Endodermal cell (in vitro differentiated cells): Measurements from ENCODE around the gene MSL2. TPM values are rescaled to one million over a fixed set of nuclear protein-coding genes. Genes with fewer than 3 reads are reported as not detected.
"Not testable (repeated sequence)": the region's sequence is repeated elsewhere in the genome, so short reads cannot be mapped to it uniquely, and the experiment has no call there.

ENCODE experiments used
- DNase-seq: peaks from one replicate; pipeline ENCODE4 v3.0.0-alpha.2; 2017
- H3K27ac ChIP-seq: 2 replicates; pipeline ENCODE4 v1.5.1; 2013; ENCODE audit warnings: mild to moderate bottlenecking, low read depth, low read length, moderate library complexity
- H3K27me3 ChIP-seq: 2 replicates; pipeline ENCODE4 v1.6.1; 2013; ENCODE audit warnings: mild to moderate bottlenecking, low read length, moderate library complexity; ENCODE audit not compliant: insufficient read depth, control insufficient read depth, poor library complexity, severe bottlenecking
- H3K36me3 ChIP-seq: 2 replicates; pipeline ENCODE4 v1.7.0; 2013; ENCODE audit warnings: mild to moderate bottlenecking, low read length, moderate library complexity; ENCODE audit not compliant: control insufficient read depth, insufficient read depth
- H3K4me1 ChIP-seq: one replicate; pipeline ENCODE4 v1.7.0; 2013; ENCODE audit warnings: low read length; ENCODE audit not compliant: control insufficient read depth, insufficient read depth
- H3K4me3 ChIP-seq: 2 replicates; pipeline ENCODE4 v1.5.1; 2013; ENCODE audit warnings: mild to moderate bottlenecking, low read length, moderate library complexity
- H3K9ac ChIP-seq: 2 replicates; pipeline ENCODE4 v1.6.1; 2013; ENCODE audit warnings: mild to moderate bottlenecking, low read length, moderate library complexity; ENCODE audit not compliant: poor library complexity, severe bottlenecking; ENCODE audit errors: extremely low read depth
- H3K9me3 ChIP-seq: 2 replicates; pipeline ENCODE4 v1.6.1; 2013; ENCODE audit warnings: mild to moderate bottlenecking, low read length, moderate library complexity; ENCODE audit not compliant: control insufficient read depth
- H3K27ac Mint-ChIP-seq: 2 replicates; pipeline ENCODE4 v1.8.0; 2020; ENCODE audit warnings: mixed read lengths
- H3K27me3 Mint-ChIP-seq: 2 replicates; pipeline ENCODE4 v1.8.0; 2021; ENCODE audit warnings: mild to moderate bottlenecking, mixed read lengths; ENCODE audit not compliant: insufficient read depth
- H3K36me3 Mint-ChIP-seq: 2 replicates; pipeline ENCODE4 v1.8.0; 2020; ENCODE audit warnings: low read depth, mixed read lengths
- H3K4me1 Mint-ChIP-seq: 2 replicates; pipeline ENCODE4 v1.8.0; 2020; ENCODE audit warnings: mixed read lengths
- H3K4me3 Mint-ChIP-seq: 2 replicates; pipeline ENCODE4 v1.8.0; 2020; ENCODE audit warnings: mild to moderate bottlenecking, moderate library complexity, mixed read lengths
- H3K9me3 Mint-ChIP-seq: 2 replicates; pipeline ENCODE4 v1.8.0; 2020; ENCODE audit warnings: mild to moderate bottlenecking, mixed read lengths
- WGBS, 2 experiments: methylation state at CpG; one replicate each; pipeline versions ENCODE4 v1.1.5 to v1.1.7; 2013; ENCODE audit warnings: missing lambda C conversion rate in 2 of 2, mixed read lengths in 1 of 2; ENCODE audit not compliant: insufficient coverage in 1 of 2, insufficient read length in 1 of 2; 5-methylcytosine and 5-hydroxymethylcytosine counted together
- total RNA-seq, 2 donors: library from RNA; stranded (reverse); fragmentation: NEBNext Ultra II Directional in 1 of 2; extraction: Animal tissue kit (Norgen Biotek cat#: 25700) in 1 of 2; gene quantifications; 2 replicates in 1 of 2; 3 replicates in 1 of 2; pipeline ENCODE4 v1.2.1, GENCODE V29; 2021
- TF ChIP-seq, protein P1 (sequence below): fragments of 200-600 bp; sonication (generic); conservative IDR thresholded peaks from 2 replicates; pipeline ENCODE4 v1.5.0; 2021; ENCODE audit warnings: antibody characterized with exemption, mild to moderate bottlenecking

MSL2 gene
- total RNA-seq, 2 donors from 2014 or later, result 35.1 to 45.7 TPM

DNA sequence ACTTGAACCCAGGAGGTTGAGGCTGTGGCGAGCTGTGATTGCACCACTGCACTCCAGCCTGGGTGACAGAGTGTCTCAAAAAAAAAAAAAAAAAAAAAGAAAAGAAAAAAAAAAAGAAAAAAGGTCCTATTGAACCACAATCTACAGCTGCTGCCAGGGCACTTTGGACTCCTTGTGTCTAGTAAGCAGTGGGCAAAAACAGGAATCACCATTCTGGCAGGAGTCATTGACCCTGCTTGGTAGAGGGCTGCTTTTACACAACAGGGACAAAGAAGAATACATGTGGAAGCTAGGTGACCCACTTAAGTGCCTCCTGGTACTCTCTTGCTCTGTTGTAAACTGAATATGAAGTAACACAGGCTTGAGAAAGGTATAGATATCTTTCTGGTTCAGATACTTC lies 39.4 kb upstream of the MSL2 start:
- TF ChIP-seq, protein P1, sequence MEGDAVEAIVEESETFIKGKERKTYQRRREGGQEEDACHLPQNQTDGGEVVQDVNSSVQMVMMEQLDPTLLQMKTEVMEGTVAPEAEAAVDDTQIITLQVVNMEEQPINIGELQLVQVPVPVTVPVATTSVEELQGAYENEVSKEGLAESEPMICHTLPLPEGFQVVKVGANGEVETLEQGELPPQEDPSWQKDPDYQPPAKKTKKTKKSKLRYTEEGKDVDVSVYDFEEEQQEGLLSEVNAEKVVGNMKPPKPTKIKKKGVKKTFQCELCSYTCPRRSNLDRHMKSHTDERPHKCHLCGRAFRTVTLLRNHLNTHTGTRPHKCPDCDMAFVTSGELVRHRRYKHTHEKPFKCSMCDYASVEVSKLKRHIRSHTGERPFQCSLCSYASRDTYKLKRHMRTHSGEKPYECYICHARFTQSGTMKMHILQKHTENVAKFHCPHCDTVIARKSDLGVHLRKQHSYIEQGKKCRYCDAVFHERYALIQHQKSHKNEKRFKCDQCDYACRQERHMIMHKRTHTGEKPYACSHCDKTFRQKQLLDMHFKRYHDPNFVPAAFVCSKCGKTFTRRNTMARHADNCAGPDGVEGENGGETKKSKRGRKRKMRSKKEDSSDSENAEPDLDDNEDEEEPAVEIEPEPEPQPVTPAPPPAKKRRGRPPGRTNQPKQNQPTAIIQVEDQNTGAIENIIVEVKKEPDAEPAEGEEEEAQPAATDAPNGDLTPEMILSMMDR, result no peak
- DNase-seq, result no peak
- Mint-ChIP-seq H3K4me1 (peaks cover 27% of the 10 kb centered on the region), H3K9me3 (no peaks in the 10 kb centered on the region), H3K27me3 (peaks cover 9% of the 10 kb centered on the region), H3K27ac (no peak overlapping the region), H3K36me3 (no peaks in the 10 kb centered on the region), H3K4me3 (no peak overlapping the region)
- 94% methylated on average over 1 of the region's 1 CpG; no CpG with 5 or more reads in 1 of the 2 experiments for WGBS, 2 experiments
- Histone ChIP-seq H3K4me3 (no peak overlapping the region), H3K27me3 (peaks cover 2% of the 10 kb centered on the region), H3K9me3 (no peaks in the 10 kb centered on the region), H3K9ac (no peak overlapping the region), H3K27ac (no peak overlapping the region), H3K36me3 (no peaks in the 10 kb centered on the region), H3K4me1 (peaks cover 4% of the 10 kb centered on the region)

DNA sequence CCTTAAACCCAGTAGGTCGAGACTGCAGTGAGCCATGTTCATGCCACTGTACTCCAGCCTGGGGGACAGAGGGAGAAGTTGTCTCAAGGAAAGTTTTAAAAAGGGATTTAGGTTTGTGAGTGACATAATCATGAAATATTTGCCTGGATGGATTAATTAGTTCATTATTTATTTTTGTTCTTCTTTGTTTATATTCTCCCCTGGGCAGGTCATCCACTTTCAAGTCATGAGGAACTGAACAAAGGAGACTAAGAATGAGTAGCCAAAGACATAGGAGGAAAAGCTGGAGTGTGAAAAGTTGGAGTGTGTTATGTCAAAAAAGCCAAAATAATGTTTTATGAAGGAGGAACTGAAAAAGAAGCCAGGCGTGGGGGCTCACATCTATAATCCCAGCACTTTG lies 36.3 kb upstream of the MSL2 start:
- Mint-ChIP-seq H3K4me3 (no peak overlapping the region), H3K27me3 (peaks cover 4% of the 10 kb centered on the region), H3K4me1 (peaks cover 10% of the 10 kb centered on the region), H3K9me3 (no peaks in the 10 kb centered on the region), H3K27ac (no peak overlapping the region), H3K36me3 (no peaks in the 10 kb centered on the region)
- Histone ChIP-seq H3K4me3 (no peak overlapping the region), H3K4me1 (no peaks in the 10 kb centered on the region), H3K9ac (no peak overlapping the region), H3K9me3 (no peaks in the 10 kb centered on the region), H3K36me3 (no peaks in the 10 kb centered on the region), H3K27ac (no peak overlapping the region), H3K27me3 (no peaks in the 10 kb centered on the region)
- TF ChIP-seq, protein P1, result no peak
- no peak for DNase-seq
- WGBS, 2 experiments, result 90 to 94% methylated on average over 2 of the region's 2 CpGs

DNA sequence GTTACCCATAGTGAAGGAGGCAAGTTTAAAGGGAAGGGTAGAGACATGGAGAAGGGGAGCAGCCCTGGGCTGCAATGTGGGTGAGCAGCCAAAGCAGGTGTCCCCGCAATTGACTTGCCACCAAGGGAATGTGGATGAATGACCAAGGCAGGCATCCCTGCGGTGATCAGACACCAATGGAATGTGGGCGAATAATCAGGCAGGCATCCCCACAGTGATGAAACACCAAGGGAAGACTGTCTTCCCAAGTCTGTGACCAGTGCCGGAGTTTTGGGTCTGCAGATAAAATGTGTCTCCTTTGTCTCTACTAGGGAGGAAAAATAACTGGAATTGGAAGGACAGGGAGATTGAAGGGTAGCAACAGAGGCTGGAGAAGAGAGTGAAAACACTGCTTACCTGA lies 26.6 kb upstream of the MSL2 start:
- WGBS, 2 experiments, result 90 to 94% methylated on average over 4 of the region's 4 CpGs
- H3K27me3 Mint-ChIP-seq, H3K27ac Mint-ChIP-seq, H3K9ac ChIP-seq, H3K27ac ChIP-seq, H3K27me3 ChIP-seq, H3K4me3 Mint-ChIP-seq, H3K4me1 ChIP-seq, H3K36me3 ChIP-seq, H3K4me3 ChIP-seq, H3K4me1 Mint-ChIP-seq, H3K36me3 Mint-ChIP-seq, DNase-seq: not testable (repeated sequence)
- peaks cover 24% of the 10 kb centered on the region for H3K9me3 ChIP-seq
- peaks cover 45% of the 10 kb centered on the region for H3K9me3 Mint-ChIP-seq

DNA sequence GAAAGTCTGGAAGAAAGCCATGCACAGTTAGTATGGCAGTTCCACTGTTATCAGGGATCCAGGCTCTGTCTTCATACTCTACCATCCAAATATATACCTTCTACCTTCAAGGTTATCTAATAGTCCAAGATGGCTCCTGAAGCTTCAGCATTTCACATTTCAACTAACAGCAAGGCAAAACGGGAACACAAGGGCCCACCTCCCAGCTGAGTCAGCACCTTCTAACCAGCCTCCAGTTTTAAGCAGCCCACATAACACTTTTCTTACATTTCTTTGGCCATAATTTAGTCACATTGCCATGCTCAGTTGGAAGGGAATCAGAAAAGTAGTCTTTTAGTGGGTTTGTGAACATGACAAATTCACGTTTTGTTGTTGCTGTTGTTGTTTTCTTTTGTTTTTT lies 15.4 kb upstream of the MSL2 start:
- peaks cover 8% of the 10 kb centered on the region for H3K27me3 Mint-ChIP-seq
- Histone ChIP-seq H3K4me3 (no peak overlapping the region), H3K27ac (no peak overlapping the region), H3K4me1 (no peaks in the 10 kb centered on the region), H3K36me3 (no peaks in the 10 kb centered on the region), H3K27me3 (no peaks in the 10 kb centered on the region), H3K9ac (no peak overlapping the region), H3K9me3 (no peaks in the 10 kb centered on the region)
- TF ChIP-seq, protein P1, result no peak
- no peaks in the 10 kb centered on the region for H3K4me1 Mint-ChIP-seq
- DNase-seq, result no peak
- 80 to 83% methylated on average over 2 of the region's 2 CpGs for WGBS, 2 experiments
- H3K36me3 Mint-ChIP-seq, result no peaks in the 10 kb centered on the region
- no peaks in the 10 kb centered on the region for H3K9me3 Mint-ChIP-seq
- no peak overlapping the region for H3K27ac Mint-ChIP-seq
- no peak overlapping the region for H3K4me3 Mint-ChIP-seq
